IMR-90 (cell line): ENCODE data around the gene FAAP100.

ENCODE experiments used
- BHLHE40 ChIP-seq: fragments of 150-350 bp; IDR thresholded peaks from 2 replicates; pipeline ENCODE4 v1.6.1; 2016; ENCODE audit warnings: mild to moderate bottlenecking, low read depth, low read length
- CEBPB ChIP-seq: IDR thresholded peaks from 2 replicates; pipeline ENCODE4 v1.6.1; 2012; ENCODE audit warnings: low read depth, low read length, improper control_type of control experiment
- CHD1 ChIP-seq: IDR thresholded peaks from 2 replicates; pipeline ENCODE4 v1.6.1; 2012; ENCODE audit warnings: low read depth, low read length, improper control_type of control experiment
- FOS ChIP-seq: fragments of 150-350 bp; IDR thresholded peaks from 2 replicates; pipeline ENCODE4 v1.6.1; 2016; ENCODE audit warnings: low read depth, low read length
- MAZ ChIP-seq: IDR thresholded peaks from 2 replicates; pipeline ENCODE4 v1.6.1; 2012; ENCODE audit warnings: low read depth, mild to moderate bottlenecking, low read length, improper control_type of control experiment, moderate library complexity, borderline replicate concordance
- MXI1 ChIP-seq: IDR thresholded peaks from 2 replicates; pipeline ENCODE4 v1.6.1; 2012; ENCODE audit warnings: low read depth, mild to moderate bottlenecking, low read length, moderate library complexity, borderline replicate concordance
- NFE2L2 ChIP-seq: fragments of 150-350 bp; IDR thresholded peaks from 2 replicates; pipeline ENCODE4 v1.6.1; 2016; ENCODE audit warnings: low read depth, mild to moderate bottlenecking, low read length
- POLR2A ChIP-seq: IDR thresholded peaks from 2 replicates; pipeline ENCODE4 v1.6.1; 2012; ENCODE audit warnings: mild to moderate bottlenecking, low read depth, low read length
- RAD21 ChIP-seq: IDR thresholded peaks from 2 replicates; pipeline ENCODE4 v1.6.1; 2012; ENCODE audit warnings: low read length, improper control_type of control experiment
- SMC3 ChIP-seq: fragments of 150-350 bp; IDR thresholded peaks from 2 replicates; pipeline ENCODE4 v1.6.1; 2016; ENCODE audit warnings: low read depth, mild to moderate bottlenecking, antibody characterized with exemption, low read length, moderate library complexity
- TF ChIP-seq, protein P1 (sequence below): conservative IDR thresholded peaks from 2 replicates; pipeline ENCODE4 v1.5.1; 2012; ENCODE audit warnings: mild to moderate bottlenecking, low read depth, low read length, improper control_type of control experiment
- TF ChIP-seq, protein P2 (sequence below): fragments of 150-350 bp; IDR thresholded peaks from 2 replicates; pipeline ENCODE4 v1.6.1; 2016; ENCODE audit warnings: low read depth, mild to moderate bottlenecking, low read length, moderate library complexity, borderline replicate concordance
- TF ChIP-seq, protein P3 (sequence below): fragments of 150-350 bp; IDR thresholded peaks from 2 replicates; pipeline ENCODE4 v1.6.1; 2017; ENCODE audit warnings: mild to moderate bottlenecking, antibody characterized with exemption, low read length, low read depth

DNA sequence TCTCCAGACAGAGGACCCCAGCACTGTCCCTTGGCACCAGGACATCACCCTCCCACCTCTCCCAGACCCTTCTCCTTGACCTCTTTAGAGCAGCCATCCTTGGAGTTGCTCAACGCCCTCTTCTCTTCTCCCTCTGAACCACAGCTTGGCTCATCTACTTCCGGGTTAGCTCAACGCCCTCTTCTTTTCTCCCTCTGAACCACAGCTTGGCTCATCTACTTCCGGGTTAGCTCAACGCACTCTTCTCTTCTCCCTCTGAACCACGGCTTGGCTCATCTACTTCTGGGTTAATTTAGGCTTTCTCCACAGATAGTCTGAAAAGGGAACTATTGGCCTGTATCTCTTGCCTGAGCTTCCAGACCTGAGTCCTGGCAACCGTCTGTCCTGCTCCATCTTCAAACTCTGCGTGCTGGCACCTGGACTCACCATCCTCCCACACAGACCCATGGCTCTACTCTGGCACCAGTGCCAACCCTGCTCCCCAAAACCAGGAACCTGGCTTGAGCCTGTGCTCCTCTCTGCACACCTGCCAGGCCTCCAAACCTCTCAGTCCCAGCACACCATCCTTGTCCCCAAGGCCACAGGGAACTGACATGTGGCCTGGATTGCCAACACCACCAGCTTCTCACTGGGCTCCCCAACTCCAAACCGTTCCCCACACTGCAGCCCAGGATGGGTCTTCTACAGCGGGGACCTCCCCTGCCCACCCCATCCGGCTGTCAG lies 25.3 kb upstream of the FAAP100 start:
- TF ChIP-seq, protein P1, sequence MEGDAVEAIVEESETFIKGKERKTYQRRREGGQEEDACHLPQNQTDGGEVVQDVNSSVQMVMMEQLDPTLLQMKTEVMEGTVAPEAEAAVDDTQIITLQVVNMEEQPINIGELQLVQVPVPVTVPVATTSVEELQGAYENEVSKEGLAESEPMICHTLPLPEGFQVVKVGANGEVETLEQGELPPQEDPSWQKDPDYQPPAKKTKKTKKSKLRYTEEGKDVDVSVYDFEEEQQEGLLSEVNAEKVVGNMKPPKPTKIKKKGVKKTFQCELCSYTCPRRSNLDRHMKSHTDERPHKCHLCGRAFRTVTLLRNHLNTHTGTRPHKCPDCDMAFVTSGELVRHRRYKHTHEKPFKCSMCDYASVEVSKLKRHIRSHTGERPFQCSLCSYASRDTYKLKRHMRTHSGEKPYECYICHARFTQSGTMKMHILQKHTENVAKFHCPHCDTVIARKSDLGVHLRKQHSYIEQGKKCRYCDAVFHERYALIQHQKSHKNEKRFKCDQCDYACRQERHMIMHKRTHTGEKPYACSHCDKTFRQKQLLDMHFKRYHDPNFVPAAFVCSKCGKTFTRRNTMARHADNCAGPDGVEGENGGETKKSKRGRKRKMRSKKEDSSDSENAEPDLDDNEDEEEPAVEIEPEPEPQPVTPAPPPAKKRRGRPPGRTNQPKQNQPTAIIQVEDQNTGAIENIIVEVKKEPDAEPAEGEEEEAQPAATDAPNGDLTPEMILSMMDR = no peak
- no peak for TF ChIP-seq SMC3
- no peak for TF ChIP-seq FOS
- no peak for TF ChIP-seq CEBPB
- TF ChIP-seq POLR2A = no peak
- TF ChIP-seq MXI1 = no peak
- no peak for TF ChIP-seq BHLHE40
- TF ChIP-seq, protein P2, sequence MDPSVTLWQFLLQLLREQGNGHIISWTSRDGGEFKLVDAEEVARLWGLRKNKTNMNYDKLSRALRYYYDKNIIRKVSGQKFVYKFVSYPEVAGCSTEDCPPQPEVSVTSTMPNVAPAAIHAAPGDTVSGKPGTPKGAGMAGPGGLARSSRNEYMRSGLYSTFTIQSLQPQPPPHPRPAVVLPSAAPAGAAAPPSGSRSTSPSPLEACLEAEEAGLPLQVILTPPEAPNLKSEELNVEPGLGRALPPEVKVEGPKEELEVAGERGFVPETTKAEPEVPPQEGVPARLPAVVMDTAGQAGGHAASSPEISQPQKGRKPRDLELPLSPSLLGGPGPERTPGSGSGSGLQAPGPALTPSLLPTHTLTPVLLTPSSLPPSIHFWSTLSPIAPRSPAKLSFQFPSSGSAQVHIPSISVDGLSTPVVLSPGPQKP = no peak
- no peak for TF ChIP-seq RAD21
- TF ChIP-seq MAZ = no peak
- TF ChIP-seq, protein P3, sequence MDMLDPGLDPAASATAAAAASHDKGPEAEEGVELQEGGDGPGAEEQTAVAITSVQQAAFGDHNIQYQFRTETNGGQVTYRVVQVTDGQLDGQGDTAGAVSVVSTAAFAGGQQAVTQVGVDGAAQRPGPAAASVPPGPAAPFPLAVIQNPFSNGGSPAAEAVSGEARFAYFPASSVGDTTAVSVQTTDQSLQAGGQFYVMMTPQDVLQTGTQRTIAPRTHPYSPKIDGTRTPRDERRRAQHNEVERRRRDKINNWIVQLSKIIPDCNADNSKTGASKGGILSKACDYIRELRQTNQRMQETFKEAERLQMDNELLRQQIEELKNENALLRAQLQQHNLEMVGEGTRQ = no peak
- no peak for TF ChIP-seq CHD1
- TF ChIP-seq NFE2L2 = no peak
